HG03520 (cell line): ENCODE results near the gene CHST15.

Experiments used
- ATAC-seq: cut with Tn5 transposase; IDR thresholded peaks from one replicate; pipeline ENCODE4 v1.9.1; 2021; ENCODE audit warnings: mild to moderate bottlenecking, moderate library complexity; ENCODE audit not compliant: unreplicated experiment

Gene CHST15, protein sequence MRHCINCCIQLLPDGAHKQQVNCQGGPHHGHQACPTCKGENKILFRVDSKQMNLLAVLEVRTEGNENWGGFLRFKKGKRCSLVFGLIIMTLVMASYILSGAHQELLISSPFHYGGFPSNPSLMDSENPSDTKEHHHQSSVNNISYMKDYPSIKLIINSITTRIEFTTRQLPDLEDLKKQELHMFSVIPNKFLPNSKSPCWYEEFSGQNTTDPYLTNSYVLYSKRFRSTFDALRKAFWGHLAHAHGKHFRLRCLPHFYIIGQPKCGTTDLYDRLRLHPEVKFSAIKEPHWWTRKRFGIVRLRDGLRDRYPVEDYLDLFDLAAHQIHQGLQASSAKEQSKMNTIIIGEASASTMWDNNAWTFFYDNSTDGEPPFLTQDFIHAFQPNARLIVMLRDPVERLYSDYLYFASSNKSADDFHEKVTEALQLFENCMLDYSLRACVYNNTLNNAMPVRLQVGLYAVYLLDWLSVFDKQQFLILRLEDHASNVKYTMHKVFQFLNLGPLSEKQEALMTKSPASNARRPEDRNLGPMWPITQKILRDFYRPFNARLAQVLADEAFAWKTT

GRCh38 chr10:124092860-124093773, at the start of gene CHST15:
Gene CHST15 (minus strand): TSS chr10:124093598. CDS start chr10:124046212, 47,386 bp downstream.
- peak; percentile 23 for ATAC-seq

DNA sequence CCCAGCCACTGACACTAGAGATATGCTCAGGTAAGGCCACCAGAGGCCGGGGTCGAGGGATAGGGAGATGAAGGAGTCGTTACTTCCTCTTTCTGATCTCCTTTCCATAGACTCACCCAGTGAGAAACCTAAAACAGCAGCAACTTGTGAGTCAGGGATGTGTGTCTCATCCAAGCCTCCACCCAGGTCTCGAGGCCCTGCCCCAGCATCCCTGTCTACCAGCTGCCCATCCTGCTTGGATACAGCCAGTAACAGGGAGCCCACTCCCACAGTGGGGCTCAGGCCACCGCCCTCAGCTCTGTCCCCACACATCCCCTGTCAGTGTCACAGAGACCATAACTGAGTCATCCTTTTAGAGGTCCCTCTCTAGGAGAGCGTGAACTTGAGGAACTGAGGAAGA, 49.6 kb upstream of the CHST15 start:
- ATAC-seq: no peak

DNA sequence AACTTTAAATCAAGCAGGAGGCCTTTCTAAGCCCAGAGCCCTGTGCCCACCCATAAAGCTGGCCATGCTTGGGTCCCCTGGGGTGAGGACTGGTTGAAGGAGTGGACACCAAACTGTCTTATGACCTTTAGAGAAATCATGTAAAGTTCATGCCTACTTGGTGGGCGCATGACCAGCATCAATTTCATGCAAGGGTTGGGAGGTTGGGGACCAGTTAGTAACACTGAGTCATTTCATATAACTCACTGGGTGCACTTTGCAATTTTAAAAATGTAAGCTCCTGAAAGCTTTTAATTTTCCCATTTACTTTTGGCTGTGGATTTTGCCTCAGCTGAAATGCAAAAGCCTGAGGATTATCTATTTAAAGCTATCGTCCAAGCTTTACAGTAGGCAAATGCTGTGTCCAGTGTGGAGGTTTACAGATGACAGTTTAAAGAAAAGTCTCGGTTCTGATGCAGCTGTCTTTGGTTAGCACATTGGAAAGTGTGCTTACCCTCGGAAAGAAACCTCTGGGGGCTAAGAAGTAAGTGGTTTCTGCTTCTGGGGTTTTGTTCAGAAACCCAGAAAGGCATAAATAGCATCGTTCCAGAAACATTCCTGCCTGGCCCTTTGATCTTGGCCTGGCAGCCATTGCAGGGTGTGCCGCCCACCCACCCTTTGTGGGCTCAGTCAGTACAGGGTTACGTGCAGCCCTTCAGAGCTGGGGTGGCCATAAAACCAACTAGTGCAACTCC, 48.8 kb upstream of the CHST15 start:
- no peak for ATAC-seq

GRCh38 chr10:124138883-124139348, 45.5 kb upstream of the CHST15 start:
- no peak for ATAC-seq

DNA sequence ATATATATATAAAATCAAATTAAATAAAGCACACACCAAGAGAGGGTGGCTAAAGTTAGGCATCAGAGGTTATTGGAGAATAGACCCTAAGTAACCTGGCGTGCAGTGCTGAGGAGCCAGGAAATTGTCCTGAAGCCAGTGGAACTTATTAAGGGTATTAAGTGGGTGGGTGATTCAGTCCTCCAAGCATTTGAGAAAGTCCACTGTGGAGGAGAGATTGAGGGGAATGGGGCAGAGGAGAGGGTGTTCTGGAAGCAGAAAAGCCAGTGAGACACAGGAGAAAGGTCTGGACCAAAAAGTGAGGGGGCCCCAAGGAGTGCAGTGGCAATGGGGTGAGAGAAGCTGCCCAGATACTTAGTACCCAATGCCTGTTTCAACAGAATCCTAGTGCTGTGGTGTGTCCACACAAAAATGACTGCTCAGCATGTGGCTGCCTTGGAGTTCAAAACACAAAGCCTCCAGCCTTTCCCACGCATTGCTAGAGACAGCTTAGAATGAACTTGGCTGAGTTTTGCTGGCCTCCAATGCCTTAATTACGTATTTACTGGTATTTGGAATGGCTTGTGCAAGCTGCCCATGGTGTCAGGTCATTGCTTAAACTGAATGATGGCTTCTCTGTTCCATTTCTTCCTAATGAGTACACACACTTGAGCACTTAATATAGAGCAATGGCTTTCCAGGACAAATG, 44.9 kb upstream of the CHST15 start:
- ATAC-seq: no peak

GRCh38 chr10:124134251-124134893, 41.0 kb upstream of the CHST15 start:
- no peak for ATAC-seq

DNA sequence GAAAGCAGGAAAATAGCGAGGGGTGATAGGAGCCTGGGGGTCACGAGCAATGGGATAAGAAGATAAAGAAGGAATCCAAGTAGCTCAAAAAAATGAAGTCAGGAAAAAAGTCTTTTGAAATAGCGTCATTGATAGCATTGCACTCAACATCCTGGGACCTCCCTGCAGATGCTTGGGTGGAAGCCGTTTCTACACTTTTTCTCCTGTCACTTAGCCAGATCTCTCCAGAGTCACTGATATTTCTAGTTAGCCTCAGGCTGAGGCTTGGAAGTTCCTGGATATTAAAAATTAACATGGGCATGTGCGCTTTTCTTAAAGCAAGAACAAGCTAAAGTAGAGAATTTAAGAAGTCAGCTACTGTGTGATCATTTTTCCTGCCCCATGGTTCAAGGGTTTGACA, 39.5 kb upstream of the CHST15 start:
- no peak for ATAC-seq

DNA sequence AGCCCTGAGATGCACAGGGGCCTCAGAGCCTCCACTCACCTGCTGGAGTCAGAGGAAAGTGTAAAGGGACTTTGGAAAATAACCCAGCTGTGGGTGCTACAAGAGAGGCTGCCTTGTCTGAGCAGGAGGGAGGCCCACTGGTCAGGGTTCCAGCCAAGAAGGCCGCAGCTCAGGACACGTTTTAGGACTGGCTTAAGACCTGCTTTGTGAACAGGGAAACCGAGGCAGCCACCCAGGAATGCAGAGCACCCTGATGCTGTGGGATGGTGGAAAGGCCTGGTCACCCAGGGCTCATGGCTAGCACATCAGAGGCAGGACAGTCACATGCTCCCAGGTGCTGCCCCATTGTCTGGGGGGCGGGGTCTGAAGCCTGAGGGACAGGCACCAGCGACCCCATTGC, 38.9 kb upstream of the CHST15 start:
- no peak for ATAC-seq

GRCh38 chr10:124131172-124131571, 37.8 kb upstream of the CHST15 start:
- ATAC-seq: no peak

DNA sequence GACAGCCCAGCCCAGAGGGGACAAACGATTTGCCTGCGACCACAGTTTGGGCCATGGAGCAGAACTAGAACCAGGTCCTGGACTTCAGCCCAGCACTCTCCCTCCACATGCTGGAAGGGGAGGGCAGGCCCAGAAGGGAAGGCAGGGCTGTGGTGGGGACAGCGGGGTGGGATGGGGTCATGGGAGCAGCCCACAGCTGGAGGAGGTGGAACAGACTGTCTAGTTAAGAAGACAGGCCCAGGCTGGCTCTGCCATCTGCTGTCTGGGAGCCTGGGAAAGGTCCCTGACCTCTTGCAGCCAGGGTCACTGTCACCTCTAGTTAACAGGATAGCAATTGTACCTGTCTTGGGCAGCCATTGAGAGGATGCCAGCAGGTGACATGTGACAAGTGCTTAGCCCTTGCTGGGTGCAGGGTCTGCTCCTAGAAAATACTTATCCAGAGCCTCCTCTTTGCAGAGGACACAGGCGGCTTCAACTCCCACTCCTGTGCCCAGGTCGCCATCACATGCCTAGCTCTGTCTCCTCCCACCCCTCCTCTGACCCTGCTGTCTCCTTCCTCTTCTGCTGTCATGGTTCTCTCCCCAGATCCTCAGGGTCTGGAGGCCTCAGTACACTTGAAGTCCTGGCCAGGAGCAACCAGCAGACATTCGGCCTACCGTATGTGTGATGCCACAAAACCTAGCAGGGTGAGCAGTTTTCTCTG, 37.0 kb upstream of the CHST15 start:
- ATAC-seq: no peak

- ATAC-seq: no peak
These were observed 36.1 kb upstream of the CHST15 start for GRCh38 chr10:124129471-124129870.

GRCh38 chr10:124128811-124129145, 35.4 kb upstream of the CHST15 start:
- ATAC-seq: no peak

GRCh38 chr10:124127965-124128810, 34.8 kb upstream of the CHST15 start:
- no peak for ATAC-seq

GRCh38 chr10:124127563-124127962, 34.2 kb upstream of the CHST15 start:
- ATAC-seq: no peak

- no peak for ATAC-seq
These were observed 33.6 kb upstream of the CHST15 start for GRCh38 chr10:124126983-124127385.

GRCh38 chr10:124126145-124126982, 33.0 kb upstream of the CHST15 start:
- no peak for ATAC-seq
